NT2/D1 (cell line): ENCODE data around the gene C2orf68.

ENCODE experiments used
- YY1 ChIP-seq: IDR thresholded peaks from 2 replicates; pipeline ENCODE4 v1.6.1; 2011; ENCODE audit not compliant: insufficient read length, insufficient read depth
- ZNF274 ChIP-seq: IDR thresholded peaks from 2 replicates; pipeline ENCODE4 v1.6.1; 2011; ENCODE audit warnings: mild to moderate bottlenecking, low read depth, low read length

DNA sequence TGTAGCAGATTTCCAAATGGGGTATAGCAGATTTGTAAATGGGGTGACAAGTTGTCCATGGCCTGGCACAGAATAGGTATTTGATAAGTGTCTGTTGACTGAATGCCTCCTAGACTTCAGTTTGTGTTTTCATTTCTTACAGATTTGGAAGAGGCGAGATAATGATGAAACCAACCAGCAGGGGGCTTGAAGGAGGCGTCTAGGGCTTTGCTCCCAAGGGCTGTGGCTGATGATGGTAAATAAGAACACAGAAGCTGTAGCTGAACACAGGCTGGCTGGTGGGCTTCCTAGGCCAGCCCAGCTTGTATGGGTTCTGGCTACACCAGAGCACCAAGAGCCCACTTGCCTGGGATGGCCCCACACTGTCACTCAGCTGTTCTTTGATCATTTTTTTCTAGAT is 36.8 kb upstream of the C2orf68 start:
- TF ChIP-seq YY1 (no peak), ZNF274 (no peak)
